ENCODE results near the gene CPT1A.
A peak's percentile ranks its signal among the peaks of the same experiment; 100 is the strongest.

The CPT1A gene

GRCh38 chr11:68751331-68751856, 90.3 kb downstream of the CPT1A start, which contains the start of gene TESMIN:
Gene TESMIN (minus strand): TSS chr11:68751520. CDS start chr11:68750660, 860 bp downstream.
- peak; percentile 87 to 94 (median 90) for DNase-seq

- no peak for DNase-seq
These were observed 90.8 kb downstream of the CPT1A start for GRCh38 chr11:68751004-68751325.

- peak in 2 of 5 donors; percentile 8 to 15 for DNase-seq
These were observed 91.3 kb downstream of the CPT1A start for GRCh38 chr11:68750195-68751003.

GRCh38 chr11:68749229-68750123, 92.2 kb downstream of the CPT1A start:
- DNase-seq, result no peak

GRCh38 chr11:68748061-68748460, 93.7 kb downstream of the CPT1A start:
- no peak for DNase-seq

GRCh38 chr11:68743539-68743938, 98.2 kb downstream of the CPT1A start:
- DNase-seq, result no peak

- DNase-seq, result no peak
These were observed 100.3 kb downstream of the CPT1A start for GRCh38 chr11:68741463-68741862.

- no peak for DNase-seq
These were observed 106.1 kb downstream of the CPT1A start for GRCh38 chr11:68735646-68736045.

- DNase-seq, result no peak
These were observed 106.6 kb downstream of the CPT1A start for GRCh38 chr11:68735125-68735524.

GRCh38 chr11:68734111-68734510, 107.6 kb downstream of the CPT1A start:
- DNase-seq, result no peak

GRCh38 chr11:68727783-68728182, 113.9 kb downstream of the CPT1A start:
- no peak for DNase-seq

- DNase-seq, result no peak
These were observed 117.4 kb downstream of the CPT1A start for GRCh38 chr11:68724293-68724692.

GRCh38 chr11:68722143-68722542, 119.6 kb downstream of the CPT1A start:
- DNase-seq, result no peak

- DNase-seq, result no peak
These were observed 120.6 kb downstream of the CPT1A start for GRCh38 chr11:68721075-68721474.

- no peak for DNase-seq
These were observed 126.1 kb downstream of the CPT1A start for GRCh38 chr11:68715456-68716122.

GRCh38 chr11:68714060-68714856, 127.5 kb downstream of the CPT1A start:
- no peak for DNase-seq

- no peak for DNase-seq
These were observed 130.6 kb downstream of the CPT1A start for GRCh38 chr11:68711114-68711513.

- no peak for DNase-seq
These were observed 131.3 kb downstream of the CPT1A start for GRCh38 chr11:68710409-68710808.

GRCh38 chr11:68709062-68709461, 132.7 kb downstream of the CPT1A start:
- DNase-seq, result no peak

- no peak for DNase-seq
These were observed 134.2 kb downstream of the CPT1A start for GRCh38 chr11:68707527-68707926.

- DNase-seq, result no peak
These were observed 136.8 kb downstream of the CPT1A start for GRCh38 chr11:68704887-68705286.

All from T-helper 1 cell (primary cell).